ENCODE measurements around the gene BASP1.

DNA sequence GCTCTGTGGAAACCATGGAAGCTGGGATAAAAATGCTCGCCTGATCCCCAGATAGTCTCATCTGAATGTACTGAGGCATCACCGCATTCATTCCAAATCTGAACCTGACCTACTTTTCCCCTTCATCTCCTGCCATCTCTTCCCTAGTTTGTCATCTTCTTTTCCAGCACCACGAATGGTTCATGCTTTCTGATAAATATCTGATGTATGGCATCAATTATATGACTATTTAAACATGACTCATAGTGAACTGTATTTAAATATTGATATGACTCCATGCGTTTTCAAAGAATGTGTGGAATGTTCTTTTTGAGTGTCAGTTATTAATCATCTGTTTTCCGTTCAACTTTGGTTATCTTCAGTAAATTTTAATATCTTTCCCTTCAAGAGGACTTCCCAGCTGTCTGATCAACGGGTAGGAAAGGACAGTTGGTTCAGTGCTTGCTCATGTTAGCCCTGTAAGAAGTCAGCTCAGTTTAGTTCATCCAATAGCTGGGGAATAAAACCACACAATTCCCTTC lies 21.1 kb downstream of the BASP1 start:
- TF ChIP-seq, protein P1, sequence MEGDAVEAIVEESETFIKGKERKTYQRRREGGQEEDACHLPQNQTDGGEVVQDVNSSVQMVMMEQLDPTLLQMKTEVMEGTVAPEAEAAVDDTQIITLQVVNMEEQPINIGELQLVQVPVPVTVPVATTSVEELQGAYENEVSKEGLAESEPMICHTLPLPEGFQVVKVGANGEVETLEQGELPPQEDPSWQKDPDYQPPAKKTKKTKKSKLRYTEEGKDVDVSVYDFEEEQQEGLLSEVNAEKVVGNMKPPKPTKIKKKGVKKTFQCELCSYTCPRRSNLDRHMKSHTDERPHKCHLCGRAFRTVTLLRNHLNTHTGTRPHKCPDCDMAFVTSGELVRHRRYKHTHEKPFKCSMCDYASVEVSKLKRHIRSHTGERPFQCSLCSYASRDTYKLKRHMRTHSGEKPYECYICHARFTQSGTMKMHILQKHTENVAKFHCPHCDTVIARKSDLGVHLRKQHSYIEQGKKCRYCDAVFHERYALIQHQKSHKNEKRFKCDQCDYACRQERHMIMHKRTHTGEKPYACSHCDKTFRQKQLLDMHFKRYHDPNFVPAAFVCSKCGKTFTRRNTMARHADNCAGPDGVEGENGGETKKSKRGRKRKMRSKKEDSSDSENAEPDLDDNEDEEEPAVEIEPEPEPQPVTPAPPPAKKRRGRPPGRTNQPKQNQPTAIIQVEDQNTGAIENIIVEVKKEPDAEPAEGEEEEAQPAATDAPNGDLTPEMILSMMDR (IDR thresholded peaks at IDR 0.05), result no peak
- no peak for TF ChIP-seq EZH2 (IDR thresholded peaks at IDR 0.05; ENCODE audit: borderline replicate concordance, insufficient read depth, low read depth, low read length, poor library complexity, severe bottlenecking)

Data from B cell (primary cell).